ENCODE results near the gene TMEM52B.
"Not testable (repeated sequence)": the region's sequence is repeated elsewhere in the genome, so short reads cannot be mapped to it uniquely, and the experiment has no call there.

The TMEM52B gene

DNA sequence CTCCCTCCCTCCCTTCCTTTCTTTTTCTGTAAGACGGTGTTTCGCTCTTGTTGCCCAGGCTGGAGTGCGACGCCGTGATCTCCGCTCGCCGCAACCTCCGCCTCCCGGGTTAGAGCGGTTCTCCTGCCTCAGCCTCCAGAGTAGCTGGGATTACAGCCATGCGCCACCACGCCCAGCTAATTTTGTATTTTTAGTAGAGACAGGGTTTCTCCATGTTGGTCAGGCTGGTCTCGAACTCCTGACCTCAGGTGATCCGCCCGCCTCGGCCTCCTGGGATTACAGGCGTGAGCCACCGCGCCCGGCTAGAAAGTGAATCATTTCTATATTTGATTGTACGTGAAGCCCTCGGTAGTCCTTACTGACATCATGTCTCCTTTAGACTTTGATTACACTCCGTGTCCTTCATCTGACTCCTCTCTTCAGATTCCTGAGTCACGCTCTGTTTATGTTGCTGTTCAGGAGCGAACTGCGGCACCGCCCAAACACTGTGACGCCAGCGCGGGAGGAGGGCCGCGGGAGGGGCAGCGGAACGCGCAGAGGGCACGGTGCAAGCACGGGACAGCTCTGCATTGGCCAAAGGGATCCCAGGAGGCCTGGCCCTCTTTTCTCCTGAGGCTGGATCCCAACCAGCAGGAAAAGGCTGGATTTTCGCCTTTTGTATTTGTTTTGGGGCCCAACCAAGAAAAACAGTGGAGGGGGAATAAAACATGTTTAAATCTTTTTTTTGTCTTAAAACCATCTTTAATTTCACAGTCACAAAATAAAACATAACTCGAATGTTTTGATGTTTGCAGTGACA lies 33.3 kb downstream of the TMEM52B start:
- DNase-seq, result peak; percentile 94

- peak; percentile 90 for DNase-seq
These were observed 33.9 kb downstream of the TMEM52B start, which contains the start of gene GABARAPL1 for GRCh38 chr12:10212739-10213131. Gene GABARAPL1 (plus strand): TSS chr12:10212877. CDS start chr12:10213130, 253 bp downstream.

GRCh38 chr12:10213168-10214135 lies 34.6 kb downstream of the TMEM52B start:
- peak; percentile 79 for DNase-seq

DNA sequence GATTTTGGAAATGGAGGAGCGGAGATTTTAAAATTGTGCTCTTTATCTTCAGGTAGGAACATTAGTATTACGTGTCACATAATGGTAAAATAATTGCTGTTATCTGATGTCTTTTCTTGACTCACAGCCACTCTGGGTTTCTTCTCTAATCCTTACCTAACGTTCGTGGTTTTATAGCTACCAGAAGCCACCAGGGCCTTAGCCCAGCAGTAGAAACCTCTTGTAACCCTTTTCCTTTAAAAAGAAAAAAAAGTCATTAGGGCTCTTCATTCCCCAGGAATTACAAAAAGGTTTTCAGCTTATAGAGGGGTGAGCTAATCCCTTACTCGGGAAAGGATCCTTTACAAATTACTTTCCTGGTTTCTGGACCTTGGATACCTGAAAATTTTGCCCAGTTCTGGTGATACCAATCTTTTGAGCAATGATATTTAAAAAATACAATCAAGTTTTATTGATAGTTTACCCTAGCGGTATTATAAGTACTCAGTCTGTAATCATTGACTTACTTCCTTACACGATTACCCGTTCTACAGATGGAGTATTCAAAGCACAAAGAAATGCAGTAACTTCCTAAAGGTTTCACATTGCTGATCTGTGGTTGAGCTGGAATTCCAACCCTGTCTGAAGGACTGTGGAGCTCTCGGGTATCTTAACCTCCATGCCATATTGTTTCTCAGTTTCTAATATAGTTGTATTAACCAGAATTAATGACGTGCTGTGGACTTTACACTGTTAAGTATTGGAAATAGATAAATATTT lies 35.5 kb downstream of the TMEM52B start:
- no peak for DNase-seq

DNA sequence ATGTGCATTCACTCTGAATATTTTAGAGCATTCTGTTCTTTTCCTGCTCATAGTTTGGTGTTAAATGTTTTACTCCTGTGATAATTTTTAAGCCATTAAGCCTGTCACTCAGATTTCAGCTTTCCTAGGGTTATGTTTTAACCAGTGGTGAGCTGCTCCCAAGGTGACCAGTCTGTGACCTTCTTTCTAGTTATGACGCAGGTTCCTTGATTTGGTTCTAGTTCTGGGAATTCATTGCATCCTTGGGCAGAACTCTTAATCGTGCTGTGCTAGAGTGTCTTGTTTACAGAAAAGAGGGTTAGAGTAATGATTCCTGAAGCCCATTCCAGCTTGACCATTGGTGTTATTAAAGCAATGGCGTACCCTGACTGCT lies 36.0 kb downstream of the TMEM52B start:
- no peak for DNase-seq

- DNase-seq, result no peak
These were observed 36.6 kb downstream of the TMEM52B start for GRCh38 chr12:10215436-10215835.

GRCh38 chr12:10215946-10216345 lies 37.1 kb downstream of the TMEM52B start:
- not testable (repeated sequence) for DNase-seq

- DNase-seq, result no peak
These were observed 39.2 kb downstream of the TMEM52B start for GRCh38 chr12:10218021-10218420.

- no peak for DNase-seq
These were observed 41.7 kb downstream of the TMEM52B start for GRCh38 chr12:10220398-10221077.

- no peak for DNase-seq
These were observed 43.0 kb downstream of the TMEM52B start for GRCh38 chr12:10221846-10222245.

- no peak for DNase-seq
These were observed 44.4 kb downstream of the TMEM52B start for GRCh38 chr12:10223208-10223607.

GRCh38 chr12:10225426-10225825 lies 46.6 kb downstream of the TMEM52B start:
- DNase-seq, result not testable (repeated sequence)

- no peak for DNase-seq
These were observed 47.3 kb downstream of the TMEM52B start for GRCh38 chr12:10226086-10226485.

DNA sequence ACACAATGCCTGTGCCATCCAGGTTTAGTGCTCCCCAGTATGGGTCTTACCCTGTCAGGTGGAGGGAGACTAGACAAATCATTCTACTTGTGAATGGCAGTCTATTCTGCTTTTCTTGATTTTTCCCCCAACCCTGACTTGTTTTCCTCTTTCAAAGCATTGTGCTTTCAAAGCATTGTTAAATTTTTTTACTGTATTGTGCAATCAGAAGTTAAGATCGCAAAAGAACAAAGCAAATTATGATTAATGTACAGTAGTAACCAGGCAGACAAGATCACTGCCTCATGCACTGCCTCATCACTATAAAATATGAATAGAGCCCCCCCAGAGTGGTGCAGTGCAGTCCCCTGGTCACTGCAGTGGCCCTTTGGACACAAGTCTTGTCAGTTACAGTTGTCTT lies 47.9 kb downstream of the TMEM52B start:
- DNase-seq, result no peak

DNA sequence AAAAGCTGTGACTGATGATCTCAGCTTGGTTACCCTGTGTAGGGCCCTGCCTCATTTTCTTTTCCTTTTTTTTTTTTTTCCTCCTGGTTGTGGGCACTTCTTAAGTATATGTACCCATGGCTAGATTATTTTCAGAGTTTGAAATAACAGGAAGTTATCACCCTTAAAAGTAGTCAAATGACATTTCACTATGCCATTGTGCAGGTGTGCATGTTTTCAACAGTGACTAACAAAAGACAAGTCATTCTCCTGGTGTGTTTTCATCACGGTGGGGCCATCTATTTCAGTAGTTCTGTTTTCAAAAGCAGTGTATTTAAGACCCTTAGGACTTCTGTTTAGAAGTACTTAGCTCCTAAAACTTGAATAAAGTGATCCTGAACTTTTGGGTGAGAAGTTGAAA lies 48.8 kb downstream of the TMEM52B start:
- DNase-seq, result no peak

DNA sequence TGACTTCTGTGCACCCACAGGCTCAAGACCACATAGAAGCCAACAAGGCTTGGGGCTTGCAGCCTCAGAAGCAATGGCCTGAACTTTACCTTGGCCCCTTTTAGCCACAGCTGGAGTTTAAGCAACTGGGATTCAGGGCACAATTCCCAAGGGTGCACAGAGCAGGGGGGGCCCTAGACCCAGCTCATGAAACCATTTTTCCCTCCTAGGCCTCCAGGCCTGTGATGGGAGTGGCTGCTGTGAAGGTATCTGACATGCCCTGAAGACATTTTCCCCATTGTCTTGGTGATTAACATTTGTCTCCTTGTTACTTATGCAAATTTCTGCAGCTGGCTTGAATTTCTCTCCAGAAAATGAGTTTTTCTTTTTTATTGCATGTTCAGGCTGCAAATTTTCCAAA lies 55.7 kb downstream of the TMEM52B start:
- DNase-seq, result no peak

DNA sequence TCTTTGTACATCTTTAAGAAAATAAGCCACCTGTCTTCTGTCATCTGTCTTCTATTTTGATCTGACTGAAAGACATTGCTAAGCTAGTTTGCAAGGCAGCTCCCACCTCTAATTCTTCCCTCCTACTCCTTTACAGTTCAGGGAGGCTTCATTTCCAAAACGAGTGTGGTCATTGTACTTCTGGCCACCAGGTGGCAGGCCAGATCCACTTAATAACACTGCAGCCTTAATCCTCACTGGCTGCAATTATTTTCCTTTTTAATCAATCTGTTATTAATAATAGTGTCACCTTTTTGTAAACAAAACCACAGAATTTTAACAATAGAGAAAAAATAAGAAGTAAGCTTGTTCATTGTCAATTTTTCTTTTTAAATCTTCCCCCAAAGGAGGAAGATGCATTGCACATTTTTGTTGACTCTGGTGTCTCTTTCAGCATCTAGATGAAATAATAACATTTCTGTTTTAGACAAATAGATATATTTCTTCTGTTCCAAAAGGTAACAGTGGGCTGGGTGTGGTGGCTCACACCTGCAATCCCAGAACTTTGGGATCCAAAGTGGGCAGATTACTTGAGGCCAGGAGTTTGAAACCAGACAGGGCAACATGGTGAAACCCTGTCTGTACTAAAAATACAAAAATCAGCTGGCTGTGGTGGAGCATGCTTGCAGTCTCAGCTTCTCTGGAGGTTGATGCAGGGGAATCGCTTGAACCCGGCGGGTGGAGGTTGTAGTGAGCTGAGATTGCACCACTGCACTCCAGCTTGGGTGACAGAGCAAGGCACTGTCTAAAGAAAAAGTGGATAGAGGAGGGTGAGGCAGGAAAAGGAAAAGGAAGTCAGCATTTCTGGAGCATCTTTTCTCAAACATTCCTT lies 57.2 kb downstream of the TMEM52B start:
- no peak for DNase-seq

GRCh38 chr12:10236720-10237119 lies 57.9 kb downstream of the TMEM52B start:
- no peak for DNase-seq

- DNase-seq, result no peak
These were observed 59.7 kb downstream of the TMEM52B start for GRCh38 chr12:10238526-10238925.

DNA sequence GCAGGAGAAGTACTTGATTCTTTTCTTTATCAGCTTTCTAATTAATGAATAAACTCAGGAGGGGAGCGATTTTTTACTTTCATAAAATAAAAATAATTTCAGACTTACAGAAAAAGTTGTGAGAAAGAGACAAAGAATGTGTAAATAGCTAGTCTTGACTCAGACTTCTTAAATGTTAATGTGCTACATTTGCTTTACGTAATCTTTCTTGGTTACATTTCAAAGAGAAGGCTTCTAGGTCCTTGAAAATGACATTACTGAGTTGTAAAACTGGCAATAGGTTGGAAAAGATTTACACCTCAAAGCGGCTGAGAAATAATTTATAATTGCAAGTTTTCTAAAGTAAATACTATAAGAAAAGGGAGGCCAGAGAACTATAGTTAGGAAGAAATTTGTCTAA lies 62.5 kb downstream of the TMEM52B start:
- no peak for DNase-seq
